ENCODE measurements around the gene COG4. TPM values are rescaled to one million over a fixed set of nuclear protein-coding genes. Genes with fewer than 3 reads are reported as not detected.
"Not testable (repeated sequence)": the region's sequence is repeated elsewhere in the genome, so short reads cannot be mapped to it uniquely, and the experiment has no call there.

Gene COG4
- polyA plus RNA-seq, 4 donors: 59.1 to 75.4 (median 67.5) TPM

GRCh38 chr16:70463235-70463634 is 60.1 kb downstream of the COG4 start:
- DNase-seq (ENCODE audit: low read depth in 4 of 4, low spot score in 2 of 4): no peak

GRCh38 chr16:70460737-70461261 is 62.6 kb downstream of the COG4 start:
- DNase-seq (ENCODE audit: low read depth in 4 of 4, low spot score in 2 of 4): peak in 1 of 4 donors; percentile 34

- no peak for DNase-seq (ENCODE audit: low read depth in 4 of 4, low spot score in 2 of 4)
These were observed 65.7 kb downstream of the COG4 start for GRCh38 chr16:70457446-70458166.

- no peak for DNase-seq (ENCODE audit: low read depth in 4 of 4, low spot score in 2 of 4)
These were observed 67.4 kb downstream of the COG4 start for GRCh38 chr16:70455910-70456309.

- DNase-seq (ENCODE audit: low read depth in 4 of 4, low spot score in 2 of 4): peak in 1 of 4 donors; percentile 68
These were observed 68.9 kb downstream of the COG4 start, which contains the start of gene FCSK for GRCh38 chr16:70454222-70455034. FCSK (plus strand) TSS chr16:70454595; CDS start chr16:70463191, 8,596 bp downstream.

GRCh38 chr16:70453892-70454221 is 69.5 kb downstream of the COG4 start:
- DNase-seq (ENCODE audit: low read depth in 4 of 4, low spot score in 2 of 4): no peak

GRCh38 chr16:70453117-70453891 is 70.0 kb downstream of the COG4 start:
- DNase-seq (ENCODE audit: low read depth in 4 of 4, low spot score in 2 of 4): no peak

GRCh38 chr16:70451004-70451340 is 72.4 kb downstream of the COG4 start:
- not testable (repeated sequence) for DNase-seq (ENCODE audit: low read depth in 4 of 4, low spot score in 2 of 4)

- DNase-seq (ENCODE audit: low read depth in 4 of 4, low spot score in 2 of 4): not testable (repeated sequence)
These were observed 73.0 kb downstream of the COG4 start for GRCh38 chr16:70450142-70451003.

GRCh38 chr16:70448075-70448474 is 75.3 kb downstream of the COG4 start:
- no peak for DNase-seq (ENCODE audit: low read depth in 4 of 4, low spot score in 2 of 4)

GRCh38 chr16:70444249-70445063 is 78.9 kb downstream of the COG4 start:
- no peak for DNase-seq (ENCODE audit: low read depth in 4 of 4, low spot score in 2 of 4)

GRCh38 chr16:70442344-70442743 is 81.0 kb downstream of the COG4 start:
- DNase-seq (ENCODE audit: low read depth in 4 of 4, low spot score in 2 of 4): no peak

GRCh38 chr16:70441406-70441990 is 81.9 kb downstream of the COG4 start:
- no peak for DNase-seq (ENCODE audit: low read depth in 4 of 4, low spot score in 2 of 4)

GRCh38 chr16:70440009-70440692 is 83.2 kb downstream of the COG4 start:
- no peak for DNase-seq (ENCODE audit: low read depth in 4 of 4, low spot score in 2 of 4)

- DNase-seq (ENCODE audit: low read depth in 4 of 4, low spot score in 2 of 4): peak in 3 of 4 donors; percentile 87 to 95 (median 93)
These were observed 84.1 kb downstream of the COG4 start, which contains the start of gene ST3GAL2 for GRCh38 chr16:70438969-70439862. ST3GAL2 (minus strand) TSS chr16:70439100; CDS start chr16:70398530, 40,570 bp downstream.

- DNase-seq (ENCODE audit: low read depth in 4 of 4, low spot score in 2 of 4): no peak
These were observed 84.8 kb downstream of the COG4 start for GRCh38 chr16:70438585-70438968.
